Raji (cell line): ENCODE data around the gene TLCD5.

ENCODE experiments used
- POLR2A ChIP-seq: IDR thresholded peaks from 2 replicates; pipeline ENCODE4 v1.6.1; 2011; ENCODE audit warnings: low read depth, low read length, control low read depth; ENCODE audit not compliant: insufficient read depth

The TLCD5 gene

GRCh38 chr11:120302001-120302805 lies 22.9 kb upstream of the TLCD5 start:
- TF ChIP-seq POLR2A, result no peak

- TF ChIP-seq POLR2A, result no peak
Observed at GRCh38 chr11:120303004-120303637, 22.0 kb upstream of the TLCD5 start.

GRCh38 chr11:120304526-120304925 lies 20.6 kb upstream of the TLCD5 start:
- TF ChIP-seq POLR2A, result no peak

GRCh38 chr11:120305286-120305685 lies 19.8 kb upstream of the TLCD5 start:
- TF ChIP-seq POLR2A, result no peak

GRCh38 chr11:120306519-120307242 lies 18.4 kb upstream of the TLCD5 start:
- no peak for TF ChIP-seq POLR2A

- no peak for TF ChIP-seq POLR2A
Observed at GRCh38 chr11:120307476-120307875, 17.6 kb upstream of the TLCD5 start.

- TF ChIP-seq POLR2A, result no peak
Observed at GRCh38 chr11:120308081-120308480, 17.0 kb upstream of the TLCD5 start.

- no peak for TF ChIP-seq POLR2A
Observed at GRCh38 chr11:120310870-120311269, 14.2 kb upstream of the TLCD5 start.

- TF ChIP-seq POLR2A, result no peak
Observed at GRCh38 chr11:120314861-120315260, 10.2 kb upstream of the TLCD5 start.

GRCh38 chr11:120316880-120317688 lies 8.0 kb upstream of the TLCD5 start:
- no peak for TF ChIP-seq POLR2A

GRCh38 chr11:120317689-120318480 lies 7.2 kb upstream of the TLCD5 start:
- TF ChIP-seq POLR2A, result no peak

GRCh38 chr11:120318906-120319305 lies 6.2 kb upstream of the TLCD5 start:
- TF ChIP-seq POLR2A, result no peak

GRCh38 chr11:120326228-120326627 lies 1.1 kb downstream of the TLCD5 start:
- TF ChIP-seq POLR2A, result no peak

GRCh38 chr11:120326845-120327281 lies 1.8 kb downstream of the TLCD5 start:
- no peak for TF ChIP-seq POLR2A
